ENCODE data around the gene RNF151. TPM values are rescaled to one million over a fixed set of nuclear protein-coding genes. Genes with fewer than 3 reads are reported as not detected.
A peak's percentile ranks its signal among the peaks of the same experiment; 100 is the strongest.

RNF151 gene
- total and polyA plus RNA-seq, 2 of the 13 experiments (the other 11 are each of a cell fraction or from before 2014, with no cell fraction given) = not detected

DNA sequence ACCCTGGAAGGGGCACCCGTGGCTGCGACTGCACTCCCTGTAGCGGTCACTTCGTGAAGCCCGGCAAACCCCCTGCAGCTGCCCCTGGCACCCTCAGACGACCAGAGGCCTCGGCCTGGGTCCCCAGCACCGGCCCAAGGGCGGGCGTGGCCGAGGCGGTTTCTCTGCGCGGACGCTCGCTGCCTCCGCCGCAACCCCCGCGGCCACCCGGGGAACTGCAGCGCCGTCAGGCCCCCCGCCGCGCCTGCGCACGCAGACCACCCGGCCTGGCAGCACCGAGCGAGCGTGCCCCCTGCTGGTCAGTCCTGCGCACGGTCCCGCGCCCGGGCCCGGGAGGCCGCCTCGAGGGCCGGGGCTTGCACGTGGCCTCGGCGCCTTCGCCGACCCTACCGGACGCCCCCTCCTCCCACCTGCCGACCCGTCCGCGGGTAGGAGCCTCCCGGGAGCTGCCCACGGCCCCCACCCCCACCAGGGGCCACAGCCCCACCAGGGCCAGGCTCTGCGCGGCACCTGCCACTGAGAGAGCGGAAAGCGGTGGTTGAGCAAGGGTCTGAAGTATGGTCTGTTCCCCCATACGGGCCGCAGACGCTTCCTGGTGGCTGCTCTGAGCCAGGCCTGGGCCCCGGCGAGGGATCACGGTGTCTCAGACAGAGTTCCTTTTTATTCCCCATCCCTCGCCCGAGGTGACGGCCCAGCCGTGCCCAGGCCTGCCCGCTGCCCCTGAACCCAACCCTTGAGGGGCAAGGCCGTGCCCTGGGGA lies 36.9 kb upstream of the RNF151 start (continued):
- TF ChIP-seq ZC3H13 (CRISPR knock-in tag; IDR thresholded peaks at IDR 0.05) (peak; percentile 86), ZSCAN25 (CRISPR knock-in tag; IDR thresholded peaks at IDR 0.05) (peak; percentile 63; the same call in 1 of the 2 replicates), ZNF549 (CRISPR knock-in tag; IDR thresholded peaks at IDR 0.05) (0 out of 2 replicates have a peak, but pooled peaks have one; percentile 26), SIN3B (IDR thresholded peaks at IDR 0.05; ENCODE audit: low read length) (no peak), ZNF780A (CRISPR knock-in tag; IDR thresholded peaks at IDR 0.05) (no peak), TBX2 (CRISPR knock-in tag; IDR thresholded peaks at IDR 0.05; ENCODE audit: borderline replicate concordance) (peak; percentile 53; the same call in 1 of the 2 replicates), SSRP1 (CRISPR knock-in tag; IDR thresholded peaks at IDR 0.05) (no peak), ZNF776 (CRISPR knock-in tag; IDR thresholded peaks at IDR 0.05) (peak; percentile 59; the same call in 1 of the 2 replicates), AKNA (CRISPR knock-in tag; IDR thresholded peaks at IDR 0.05; ENCODE audit: borderline replicate concordance) (no peak), BHLHE40 (IDR thresholded peaks at IDR 0.05; ENCODE audit: low read length) (peak; percentile 36; the same call in 1 of the 2 replicates), SMAD1 (CRISPR knock-in tag; IDR thresholded peaks at IDR 0.05; ENCODE audit: borderline replicate concordance, low read depth) (0 out of 2 replicates have a peak, but pooled peaks have one; percentile 55), TMF1 (CRISPR knock-in tag; IDR thresholded peaks at IDR 0.05; ENCODE audit: low read depth) (peak; percentile 97), SALL2 (CRISPR knock-in tag; IDR thresholded peaks at IDR 0.05) (peak; percentile 76), RFX5 (IDR thresholded peaks at IDR 0.05; ENCODE audit: low read depth, low read length) (no peak), IRF9 (CRISPR knock-in tag; IDR thresholded peaks at IDR 0.05; ENCODE audit: borderline replicate concordance) (peak; percentile 84; the same call in 1 of the 2 replicates), IKZF1 (IDR thresholded peaks at IDR 0.05) (no peak)
- TF ChIP-seq, protein P1, sequence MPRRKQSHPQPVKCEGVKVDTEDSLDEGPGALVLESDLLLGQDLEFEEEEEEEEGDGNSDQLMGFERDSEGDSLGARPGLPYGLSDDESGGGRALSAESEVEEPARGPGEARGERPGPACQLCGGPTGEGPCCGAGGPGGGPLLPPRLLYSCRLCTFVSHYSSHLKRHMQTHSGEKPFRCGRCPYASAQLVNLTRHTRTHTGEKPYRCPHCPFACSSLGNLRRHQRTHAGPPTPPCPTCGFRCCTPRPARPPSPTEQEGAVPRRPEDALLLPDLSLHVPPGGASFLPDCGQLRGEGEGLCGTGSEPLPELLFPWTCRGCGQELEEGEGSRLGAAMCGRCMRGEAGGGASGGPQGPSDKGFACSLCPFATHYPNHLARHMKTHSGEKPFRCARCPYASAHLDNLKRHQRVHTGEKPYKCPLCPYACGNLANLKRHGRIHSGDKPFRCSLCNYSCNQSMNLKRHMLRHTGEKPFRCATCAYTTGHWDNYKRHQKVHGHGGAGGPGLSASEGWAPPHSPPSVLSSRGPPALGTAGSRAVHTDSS (CRISPR knock-in tag; conservative IDR thresholded peaks at IDR 0.05) = no peak; the same call in 1 of the 2 replicates
- TF ChIP-seq, protein P2, sequence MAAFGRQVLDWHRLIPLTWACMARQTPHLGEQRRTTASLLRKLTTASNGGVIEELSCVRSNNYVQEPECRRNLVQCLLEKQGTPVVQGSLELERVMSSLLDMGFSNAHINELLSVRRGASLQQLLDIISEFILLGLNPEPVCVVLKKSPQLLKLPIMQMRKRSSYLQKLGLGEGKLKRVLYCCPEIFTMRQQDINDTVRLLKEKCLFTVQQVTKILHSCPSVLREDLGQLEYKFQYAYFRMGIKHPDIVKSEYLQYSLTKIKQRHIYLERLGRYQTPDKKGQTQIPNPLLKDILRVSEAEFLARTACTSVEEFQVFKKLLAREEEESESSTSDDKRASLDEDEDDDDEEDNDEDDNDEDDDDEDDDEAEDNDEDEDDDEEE (CRISPR knock-in tag; IDR thresholded peaks at IDR 0.05) = no peak
- TF ChIP-seq, protein P3, sequence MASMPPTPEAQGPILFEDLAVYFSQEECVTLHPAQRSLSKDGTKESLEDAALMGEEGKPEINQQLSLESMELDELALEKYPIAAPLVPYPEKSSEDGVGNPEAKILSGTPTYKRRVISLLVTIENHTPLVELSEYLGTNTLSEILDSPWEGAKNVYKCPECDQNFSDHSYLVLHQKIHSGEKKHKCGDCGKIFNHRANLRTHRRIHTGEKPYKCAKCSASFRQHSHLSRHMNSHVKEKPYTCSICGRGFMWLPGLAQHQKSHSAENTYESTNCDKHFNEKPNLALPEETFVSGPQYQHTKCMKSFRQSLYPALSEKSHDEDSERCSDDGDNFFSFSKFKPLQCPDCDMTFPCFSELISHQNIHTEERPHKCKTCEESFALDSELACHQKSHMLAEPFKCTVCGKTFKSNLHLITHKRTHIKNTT (CRISPR knock-in tag; IDR thresholded peaks at IDR 0.05) = no peak
- TF ChIP-seq, protein P4, sequence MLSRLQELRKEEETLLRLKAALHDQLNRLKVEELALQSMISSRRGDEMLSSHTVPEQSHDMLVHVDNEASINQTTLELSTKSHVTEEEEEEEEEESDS (CRISPR knock-in tag; IDR thresholded peaks at IDR 0.05; ENCODE audit: borderline replicate concordance) = no peak

Data from HepG2 (cell line).